Endothelial cell of umbilical vein (primary cell): ENCODE measurements around the gene P2RX4. TPM values are rescaled to one million over a fixed set of nuclear protein-coding genes. Genes with fewer than 3 reads are reported as not detected.

ENCODE experiments used
- BruUV-seq: library from RNA; stranded (reverse); fragments of 400-500 nt; replicated peaks from 2 replicates; lab custom pipeline; 2021; lab: Mats Ljungman, UMichigan
- CTCF ChIA-PET: fragments of 300-600, 350-600 bp; sonication (Branson Sonifier 250); formaldehyde crosslinking; loops from one replicate; lab custom pipeline; 2021; ENCODE audit warnings: antibody characterized with exemption, inconsistent platforms; lab: Charles Lee
- POLR2A ChIA-PET: fragments of 300-600, 350-600 bp; sonication (Branson Sonifier 250); formaldehyde crosslinking; loops from one replicate; lab custom pipeline; 2021; ENCODE audit warnings: antibody characterized with exemption, inconsistent platforms; lab: Charles Lee
- DNase-seq: peaks from one replicate; pipeline ENCODE4 v3.0.0-alpha.2; 2011; ENCODE audit warnings: low read depth, low spot score
- FAIRE-seq: peaks from 2 replicates; lab custom pipeline; 2011; peaks lifted over from hg19 to GRCh38; lab: Jason Lieb, UNC
- H2AFZ ChIP-seq: 2 replicates; pipeline ENCODE4 v1.6.0; 2012; ENCODE audit warnings: low read depth, low read length, control low read depth, inconsistent platforms
- H3K27ac ChIP-seq: 2 replicates; pipeline ENCODE4 v1.5.1; 2011; ENCODE audit warnings: low read depth, mild to moderate bottlenecking, control low read depth, low read length, moderate library complexity; ENCODE audit not compliant: insufficient read depth
- H3K27me3 ChIP-seq, 2 experiments: 2 replicates each; pipeline versions ENCODE4 v1.6.0 to v1.6.1; 2011; ENCODE audit warnings: low read length in 2 of 2, mixed read lengths in 1 of 2; ENCODE audit not compliant: control insufficient read depth in 2 of 2, insufficient read depth in 2 of 2
- H3K36me3 ChIP-seq, 2 experiments: 2 replicates in 1 of 2; 3 replicates in 1 of 2; pipeline ENCODE4 v1.5.1; 2011; ENCODE audit warnings: low read length in 2 of 2, mild to moderate bottlenecking in 1 of 2, moderate library complexity in 1 of 2; ENCODE audit not compliant: control insufficient read depth in 2 of 2, insufficient read depth in 2 of 2; ENCODE audit errors: extremely low read depth in 1 of 2
- H3K4me1 ChIP-seq: 3 replicates; pipeline ENCODE4 v1.5.1; 2011; ENCODE audit warnings: mild to moderate bottlenecking, low read length; ENCODE audit not compliant: control insufficient read depth, insufficient read depth; ENCODE audit errors: extremely low read depth
- H3K4me2 ChIP-seq: 2 replicates; pipeline ENCODE4 v1.6.1; 2011; ENCODE audit warnings: low read length, control low read depth, mixed read lengths; ENCODE audit not compliant: insufficient read depth
- H3K4me3 ChIP-seq, 3 experiments: fragments of 200-600 bp in 1 of 3; sonication (generic), shearing (Covaris generic) in 1 of 3; replicated peaks in 1 of 3; 2 replicates each; pipeline ENCODE4 v1.5.1; 2011 to 2016; ENCODE audit warnings: control low read depth in 3 of 3, low read length in 3 of 3, mild to moderate bottlenecking in 2 of 3, inconsistent platforms in 1 of 3, low read depth in 1 of 3, moderate library complexity in 1 of 3; ENCODE audit not compliant: insufficient read depth in 1 of 3
- H3K79me2 ChIP-seq: 2 replicates; pipeline ENCODE4 v1.6.0; 2012; ENCODE audit warnings: low read length, inconsistent platforms; ENCODE audit not compliant: control insufficient read depth, insufficient read depth
- H3K9ac ChIP-seq: replicated peaks from 2 replicates; pipeline ENCODE3; 2011; ENCODE audit warnings: low read length, control low read depth; ENCODE audit not compliant: insufficient read depth; ENCODE audit errors: extremely low read depth
- H3K9me1 ChIP-seq: replicated peaks from 3 replicates; pipeline ENCODE4 v1.6.0; 2011; ENCODE audit warnings: mild to moderate bottlenecking, low read length; ENCODE audit not compliant: control insufficient read depth, insufficient read depth; ENCODE audit errors: extremely low read depth
- H3K9me3 ChIP-seq: replicated peaks from 2 replicates; pipeline ENCODE4 v1.5.1; 2012; ENCODE audit warnings: low read length, inconsistent platforms; ENCODE audit not compliant: control insufficient read depth, insufficient read depth
- H4K20me1 ChIP-seq: replicated peaks from 2 replicates; pipeline ENCODE3; 2011; ENCODE audit warnings: mild to moderate bottlenecking, low read length; ENCODE audit not compliant: control insufficient read depth, insufficient read depth; ENCODE audit errors: extremely low read depth
- EZH2 ChIP-seq: IDR thresholded peaks from 2 replicates; pipeline ENCODE4 v1.6.1; 2012; ENCODE audit warnings: borderline replicate concordance, low read depth, mild to moderate bottlenecking, moderate library complexity, low read length, inconsistent platforms; ENCODE audit not compliant: severe bottlenecking
- FOS ChIP-seq: IDR thresholded peaks from 2 replicates; pipeline ENCODE4 v1.6.1; 2011; ENCODE audit warnings: mild to moderate bottlenecking, low read length, moderate library complexity, borderline replicate concordance; ENCODE audit not compliant: insufficient read depth
- GATA2 ChIP-seq: IDR thresholded peaks from 2 replicates; pipeline ENCODE4 v1.7.0; 2011; ENCODE audit warnings: low read depth, mild to moderate bottlenecking, moderate library complexity, mixed read lengths, low read length; ENCODE audit not compliant: insufficient read length, insufficient read depth
- JUN ChIP-seq: IDR thresholded peaks from 2 replicates; pipeline ENCODE4 v1.6.1; 2011; ENCODE audit warnings: borderline replicate concordance, low read depth; ENCODE audit not compliant: insufficient read length, insufficient read depth
- MYC ChIP-seq: IDR thresholded peaks from one replicate; pipeline ENCODE4 v1.6.1; 2011; ENCODE audit warnings: mild to moderate bottlenecking, low read depth, low read length
- POLR2A ChIP-seq: IDR thresholded peaks from 2 replicates; pipeline ENCODE4 v1.6.1; 2012; ENCODE audit warnings: low read depth, mild to moderate bottlenecking, control low read depth, low read length
- POLR2AphosphoS5 ChIP-seq: IDR thresholded peaks from 2 replicates; pipeline ENCODE4 v1.6.1; 2012; ENCODE audit warnings: low read depth, mild to moderate bottlenecking, control low read depth, low read length, moderate library complexity; ENCODE audit not compliant: insufficient read depth
- dilution Hi-C: fragments of 300-500 bp; cut with MboI; formaldehyde crosslinking; loops from one replicate; pipeline ENCODE4 v1.15.0; 2019; ENCODE audit warnings: low sequenced_read_pairs; ENCODE audit not compliant: extremely low pct_ligation_motif_present
- intact Hi-C: fragments of 100-400 bp; cut with micrococcal nuclease; formaldehyde crosslinking; loops from one replicate; pipeline ENCODE4 v1.10.0; 2022
- polyA plus RNA-seq, 4 experiments: library from polyadenylated mRNA; depleted of rRNA in 3 of 4; stranded (reverse) in 3 of 4; unstranded in 1 of 4; fragments of >200 nt; gene quantifications; 2 replicates each; pipeline versions ENCODE4 v1.2.1 to v1.2.3, GENCODE V29; 2011 to 2012; ENCODE audit warnings: missing spikeins in 1 of 4
- total RNA-seq: library from RNA; stranded (reverse); gene quantifications from 2 replicates; pipeline ENCODE4 v1.2.3, GENCODE V29; 2021
- TF ChIP-seq, protein P1 (sequence below): IDR thresholded peaks from 2 replicates; pipeline ENCODE4 v1.6.1; 2011; ENCODE audit not compliant: insufficient read depth, insufficient read length
- TF ChIP-seq, protein P2 (sequence below), 2 donors: IDR thresholded peaks; 1 replicate in 1 of 2; 2 replicates in 1 of 2; pipeline ENCODE4 v1.5.1; 2011; ENCODE audit warnings: low read length in 2 of 2, mild to moderate bottlenecking in 2 of 2, moderate library complexity in 2 of 2, control low read depth in 1 of 2, inconsistent platforms in 1 of 2, low read depth in 1 of 2; ENCODE audit not compliant: insufficient read depth in 1 of 2; ENCODE audit errors: extremely low read depth in 1 of 2

P2RX4 gene
- total and polyA plus RNA-seq, 2 donors (not counting 3 experiments of a cell fraction or from before 2014, with no cell fraction given), result 92.8 to 116 TPM

- H3K27me3 ChIP-seq, result no peaks in the 10 kb centered on the region
- intact Hi-C loops, result no loop called here
- no peak for FAIRE-seq
- ChIA-PET CTCF (no interaction called here), POLR2A (no interaction called here)
- no peaks in the 10 kb centered on the region for H3K79me2 ChIP-seq
- H3K4me2 ChIP-seq, result no peak overlapping the region
- H3K9ac ChIP-seq, result no peak overlapping the region
- H4K20me1 ChIP-seq, result no peaks in the 10 kb centered on the region
- dilution Hi-C loops, result no loop called here
- H3K4me3 ChIP-seq, result no peak overlapping the region
- H3K4me1 ChIP-seq, result no peaks in the 10 kb centered on the region
- BruUV-seq, result no TSS peak
- TF ChIP-seq GATA2, result no peak
- TF ChIP-seq, protein P1, sequence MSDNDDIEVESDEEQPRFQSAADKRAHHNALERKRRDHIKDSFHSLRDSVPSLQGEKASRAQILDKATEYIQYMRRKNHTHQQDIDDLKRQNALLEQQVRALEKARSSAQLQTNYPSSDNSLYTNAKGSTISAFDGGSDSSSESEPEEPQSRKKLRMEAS, result no peak
- no peak for TF ChIP-seq POLR2A
- TF ChIP-seq, protein P2, sequence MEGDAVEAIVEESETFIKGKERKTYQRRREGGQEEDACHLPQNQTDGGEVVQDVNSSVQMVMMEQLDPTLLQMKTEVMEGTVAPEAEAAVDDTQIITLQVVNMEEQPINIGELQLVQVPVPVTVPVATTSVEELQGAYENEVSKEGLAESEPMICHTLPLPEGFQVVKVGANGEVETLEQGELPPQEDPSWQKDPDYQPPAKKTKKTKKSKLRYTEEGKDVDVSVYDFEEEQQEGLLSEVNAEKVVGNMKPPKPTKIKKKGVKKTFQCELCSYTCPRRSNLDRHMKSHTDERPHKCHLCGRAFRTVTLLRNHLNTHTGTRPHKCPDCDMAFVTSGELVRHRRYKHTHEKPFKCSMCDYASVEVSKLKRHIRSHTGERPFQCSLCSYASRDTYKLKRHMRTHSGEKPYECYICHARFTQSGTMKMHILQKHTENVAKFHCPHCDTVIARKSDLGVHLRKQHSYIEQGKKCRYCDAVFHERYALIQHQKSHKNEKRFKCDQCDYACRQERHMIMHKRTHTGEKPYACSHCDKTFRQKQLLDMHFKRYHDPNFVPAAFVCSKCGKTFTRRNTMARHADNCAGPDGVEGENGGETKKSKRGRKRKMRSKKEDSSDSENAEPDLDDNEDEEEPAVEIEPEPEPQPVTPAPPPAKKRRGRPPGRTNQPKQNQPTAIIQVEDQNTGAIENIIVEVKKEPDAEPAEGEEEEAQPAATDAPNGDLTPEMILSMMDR (IDR thresholded peaks at IDR 0.05; ENCODE audit: extremely low read depth in 1 of 2, insufficient read depth in 1 of 2, low read depth in 1 of 2, low read length in 2 of 2), result no peak
- no peak for TF ChIP-seq EZH2
- no peak for TF ChIP-seq JUN
- no peak for TF ChIP-seq POLR2AphosphoS5
- TF ChIP-seq FOS, result no peak
- no peak for TF ChIP-seq MYC
- no peaks in the 10 kb centered on the region for H3K9me3 ChIP-seq
- H3K27ac ChIP-seq, result no peak overlapping the region
- H3K36me3 ChIP-seq, result peaks cover 3 to 17% of the 10 kb centered on the region in 2 experiments
- H3K9me1 ChIP-seq, result no peaks in the 10 kb centered on the region
- H2AFZ ChIP-seq, result no peak overlapping the region
- DNase-seq, result no peak
Measured at GRCh38 chr12:121232163-121232562, 22.2 kb downstream of the P2RX4 start.
